Measurements from ENCODE around the gene OVCH2.

The OVCH2 gene

GRCh38 chr11:7672960-7673723 is 33.1 kb downstream of the OVCH2 start, which contains the start of gene CYB5R2:
Gene CYB5R2 (minus strand): TSS chr11:7673500. CDS start chr11:7672825, 675 bp downstream.
- no peak for TF ChIP-seq CTCF (conservative IDR thresholded peaks at IDR 0.05; ENCODE audit: control insufficient read depth, insufficient read depth, low read depth, low read length)
- peak within 1 kb of the TSS; percentile 53 for H3K4me3 ChIP-seq (ENCODE audit: control insufficient read depth, low read depth, low read length)
- DNase-seq (ENCODE audit: low read depth): peak; percentile 43

- TF ChIP-seq CTCF (conservative IDR thresholded peaks at IDR 0.05; ENCODE audit: control insufficient read depth, insufficient read depth, low read depth, low read length): no peak
- H3K4me3 ChIP-seq (ENCODE audit: control insufficient read depth, low read depth, low read length): no peak overlapping the region
- DNase-seq (ENCODE audit: low read depth): no peak
Observed at GRCh38 chr11:7672276-7672959, 33.9 kb downstream of the OVCH2 start.

GRCh38 chr11:7671347-7672215 is 34.7 kb downstream of the OVCH2 start:
- no peak for TF ChIP-seq CTCF (conservative IDR thresholded peaks at IDR 0.05; ENCODE audit: control insufficient read depth, insufficient read depth, low read depth, low read length)
- DNase-seq (ENCODE audit: low read depth): no peak
- no peak overlapping the region for H3K4me3 ChIP-seq (ENCODE audit: control insufficient read depth, low read depth, low read length)

GRCh38 chr11:7670641-7671040 is 35.6 kb downstream of the OVCH2 start:
- DNase-seq (ENCODE audit: low read depth): no peak
- no peak overlapping the region for H3K4me3 ChIP-seq (ENCODE audit: control insufficient read depth, low read depth, low read length)
- no peak for TF ChIP-seq CTCF (conservative IDR thresholded peaks at IDR 0.05; ENCODE audit: control insufficient read depth, insufficient read depth, low read depth, low read length)

- TF ChIP-seq CTCF (conservative IDR thresholded peaks at IDR 0.05; ENCODE audit: control insufficient read depth, insufficient read depth, low read depth, low read length): no peak
- no peak overlapping the region for H3K4me3 ChIP-seq (ENCODE audit: control insufficient read depth, low read depth, low read length)
- no peak for DNase-seq (ENCODE audit: low read depth)
Observed at GRCh38 chr11:7668911-7669310, 37.4 kb downstream of the OVCH2 start.

GRCh38 chr11:7668464-7668863 is 37.8 kb downstream of the OVCH2 start:
- H3K4me3 ChIP-seq (ENCODE audit: control insufficient read depth, low read depth, low read length): no peak overlapping the region
- no peak for TF ChIP-seq CTCF (conservative IDR thresholded peaks at IDR 0.05; ENCODE audit: control insufficient read depth, insufficient read depth, low read depth, low read length)
- DNase-seq (ENCODE audit: low read depth): no peak

All from fibroblast of mammary gland (primary cell).